GM19397 (cell line): ENCODE data around the gene CCDC15.

Experiments
- ATAC-seq: cut with Tn5 transposase; IDR thresholded peaks from one replicate; pipeline ENCODE4 v1.9.1; 2021; ENCODE audit warnings: mild to moderate bottlenecking, moderate library complexity; ENCODE audit not compliant: unreplicated experiment

Gene CCDC15

DNA sequence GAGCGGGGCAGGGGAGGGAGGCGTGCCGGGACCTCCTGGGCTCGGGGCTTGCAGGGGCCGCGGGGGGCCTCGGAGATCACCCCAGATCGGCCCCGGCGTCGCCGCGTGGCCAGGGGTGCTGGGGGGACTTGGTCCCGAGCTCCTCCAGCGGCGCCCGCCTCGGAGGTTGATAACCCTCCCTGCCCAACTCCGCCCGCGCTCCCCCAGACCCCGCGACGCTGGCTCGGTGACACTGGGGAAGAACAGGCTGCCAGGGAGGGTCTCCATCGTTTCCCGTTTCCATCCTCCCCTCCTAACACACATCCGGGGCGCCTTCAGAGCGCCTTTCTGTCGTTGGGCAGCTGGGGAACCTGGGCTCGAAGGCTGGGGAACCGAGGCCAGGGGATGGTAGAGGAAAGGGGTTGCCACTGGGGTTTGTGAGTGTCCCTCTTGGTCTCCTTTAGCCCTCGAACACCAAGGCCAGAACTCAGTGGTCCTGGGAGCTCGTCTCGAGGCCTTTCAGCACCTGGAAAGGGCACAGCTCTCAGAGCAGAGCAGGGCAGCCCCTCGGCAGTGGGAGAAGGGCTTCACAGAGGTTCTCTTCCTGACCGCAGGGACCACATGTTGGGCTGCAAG is 109.5 kb downstream of the CCDC15 start:
- peak; percentile 29 for ATAC-seq

- ATAC-seq, result no peak
Observed at GRCh38 chr11:125064070-125064469, 110.1 kb downstream of the CCDC15 start.

GRCh38 chr11:125068368-125068767 is 114.4 kb downstream of the CCDC15 start:
- ATAC-seq, result no peak

- no peak for ATAC-seq
Observed at GRCh38 chr11:125069008-125069407, 115.0 kb downstream of the CCDC15 start.

GRCh38 chr11:125069796-125070195 is 115.8 kb downstream of the CCDC15 start:
- ATAC-seq, result no peak

DNA sequence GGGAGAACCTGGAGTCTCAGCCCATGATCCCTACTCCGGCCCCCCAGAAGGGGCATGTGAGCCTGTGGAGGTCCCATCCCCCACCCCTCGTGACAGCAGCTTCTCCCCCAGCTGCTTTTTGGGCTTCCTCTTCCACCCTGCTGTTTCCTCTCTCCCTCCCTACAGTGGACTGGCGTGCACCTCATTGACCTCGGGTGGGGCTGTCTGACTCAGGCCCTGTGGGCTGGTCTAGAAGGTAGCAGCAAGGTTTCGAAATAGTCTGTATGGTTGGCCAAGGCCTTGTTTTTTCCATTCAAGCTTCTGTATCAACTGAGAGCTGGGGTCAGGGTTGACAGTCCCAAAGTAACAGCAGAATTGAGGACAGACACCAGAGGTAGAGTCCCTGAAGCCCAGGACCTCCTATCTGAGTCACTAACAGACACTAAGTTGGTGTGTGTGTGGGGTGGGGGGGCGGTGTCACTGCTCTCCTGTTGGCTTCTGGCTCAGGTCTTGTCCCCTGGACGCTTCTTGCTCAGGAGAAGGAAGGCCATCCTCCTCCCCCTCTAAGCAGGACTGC is 116.8 kb downstream of the CCDC15 start:
- peak; percentile 62 for ATAC-seq

DNA sequence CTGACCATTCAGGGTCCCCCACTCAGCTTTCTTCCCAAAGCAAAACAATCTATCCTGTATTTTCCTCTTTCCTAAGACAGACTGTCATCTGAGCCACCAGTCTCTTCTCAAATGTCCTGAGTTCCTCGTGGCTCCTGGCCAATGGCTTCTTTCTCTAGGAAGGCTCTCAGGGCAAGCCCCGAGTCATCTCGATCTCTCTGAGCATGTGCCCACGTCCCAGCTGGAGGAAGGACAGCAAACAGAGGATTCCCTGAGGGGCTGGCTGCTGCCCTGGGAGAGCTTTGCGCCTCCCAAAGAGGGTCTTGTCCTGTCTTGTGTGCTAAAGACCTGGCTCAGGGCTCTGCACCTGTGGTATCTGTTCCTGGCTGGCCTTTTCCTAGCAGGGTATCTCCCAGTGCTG is 117.4 kb downstream of the CCDC15 start:
- no peak for ATAC-seq

GRCh38 chr11:125071846-125072217 is 117.8 kb downstream of the CCDC15 start:
- no peak for ATAC-seq

DNA sequence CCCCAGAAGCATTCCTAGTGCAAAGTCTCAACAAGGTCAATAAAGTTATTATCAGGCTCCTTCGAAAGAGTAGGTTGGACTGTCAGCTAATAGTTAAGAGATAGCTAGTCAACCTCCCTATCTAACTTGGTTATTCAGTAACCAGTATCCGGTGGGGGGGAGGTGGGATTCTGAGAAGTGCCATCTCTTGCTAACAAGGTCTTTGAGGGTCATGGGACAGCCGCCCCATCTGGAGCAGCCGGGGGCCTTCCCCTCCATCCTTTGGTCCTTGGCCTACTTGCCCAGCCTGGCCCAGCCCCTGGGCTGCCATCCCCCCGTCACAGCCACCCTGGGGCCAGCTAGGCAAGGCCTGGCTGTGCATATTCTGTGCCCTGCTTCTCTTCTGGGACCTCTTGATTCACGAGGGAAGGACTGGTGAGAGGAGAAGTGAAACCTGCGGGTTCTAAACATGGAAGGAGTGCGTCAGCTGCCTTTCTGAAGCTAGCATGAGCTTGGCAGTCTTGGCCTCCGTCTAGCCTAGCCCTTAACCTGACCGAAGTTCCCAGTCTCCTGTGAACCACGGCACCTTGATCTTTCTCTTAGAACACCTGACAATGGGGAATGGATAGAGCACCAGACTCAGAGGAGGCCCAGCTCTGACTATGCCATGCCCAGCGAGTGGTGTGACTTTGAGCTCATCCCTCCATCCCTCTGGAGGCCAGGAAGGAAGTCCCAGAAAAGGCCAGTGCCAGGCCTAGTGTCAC is 118.4 kb downstream of the CCDC15 start:
- peak; percentile 73 for ATAC-seq

GRCh38 chr11:125072961-125073590 is 119.1 kb downstream of the CCDC15 start:
- no peak for ATAC-seq

DNA sequence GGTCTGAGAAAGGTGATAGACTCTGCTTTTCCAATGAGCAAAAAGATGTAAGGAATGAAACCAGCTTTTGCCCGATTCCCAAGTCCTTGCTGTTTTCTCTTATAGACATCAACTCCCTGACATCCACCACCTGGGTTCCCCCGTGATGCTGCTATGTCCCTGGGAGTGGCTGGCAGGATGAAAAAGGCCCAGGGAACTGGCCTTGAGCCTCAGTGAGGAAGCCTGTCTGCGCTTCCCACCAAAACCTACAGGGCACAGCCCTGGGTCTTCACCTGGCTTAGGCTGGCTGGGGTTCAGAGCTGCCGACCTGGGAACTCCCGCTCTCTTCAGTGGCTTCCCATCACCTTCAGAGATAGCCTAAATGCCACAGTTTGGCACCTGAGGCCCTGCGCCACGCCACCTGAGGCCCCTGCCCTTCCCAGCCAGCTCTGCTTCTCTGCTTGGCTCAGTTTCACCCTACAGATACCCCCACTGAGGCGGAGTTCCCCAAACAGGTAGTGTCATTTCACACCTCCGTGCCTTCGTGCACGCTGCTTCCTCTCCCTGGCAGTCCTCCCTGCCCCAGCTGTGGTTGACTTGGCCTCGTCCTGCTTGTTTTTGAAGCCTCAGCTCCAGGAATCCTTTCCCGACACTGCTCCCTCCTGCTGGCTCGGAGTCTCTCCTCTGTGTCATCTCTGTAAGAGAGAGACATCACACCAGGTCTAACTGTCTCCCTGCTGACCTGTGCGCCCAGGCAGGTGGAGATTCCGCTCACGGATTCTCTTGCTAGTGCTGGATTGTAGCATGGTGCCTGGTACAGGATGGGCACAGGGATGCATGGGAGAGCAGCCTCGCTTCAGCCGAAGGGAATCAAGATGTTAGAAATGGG is 119.8 kb downstream of the CCDC15 start:
- no peak for ATAC-seq

DNA sequence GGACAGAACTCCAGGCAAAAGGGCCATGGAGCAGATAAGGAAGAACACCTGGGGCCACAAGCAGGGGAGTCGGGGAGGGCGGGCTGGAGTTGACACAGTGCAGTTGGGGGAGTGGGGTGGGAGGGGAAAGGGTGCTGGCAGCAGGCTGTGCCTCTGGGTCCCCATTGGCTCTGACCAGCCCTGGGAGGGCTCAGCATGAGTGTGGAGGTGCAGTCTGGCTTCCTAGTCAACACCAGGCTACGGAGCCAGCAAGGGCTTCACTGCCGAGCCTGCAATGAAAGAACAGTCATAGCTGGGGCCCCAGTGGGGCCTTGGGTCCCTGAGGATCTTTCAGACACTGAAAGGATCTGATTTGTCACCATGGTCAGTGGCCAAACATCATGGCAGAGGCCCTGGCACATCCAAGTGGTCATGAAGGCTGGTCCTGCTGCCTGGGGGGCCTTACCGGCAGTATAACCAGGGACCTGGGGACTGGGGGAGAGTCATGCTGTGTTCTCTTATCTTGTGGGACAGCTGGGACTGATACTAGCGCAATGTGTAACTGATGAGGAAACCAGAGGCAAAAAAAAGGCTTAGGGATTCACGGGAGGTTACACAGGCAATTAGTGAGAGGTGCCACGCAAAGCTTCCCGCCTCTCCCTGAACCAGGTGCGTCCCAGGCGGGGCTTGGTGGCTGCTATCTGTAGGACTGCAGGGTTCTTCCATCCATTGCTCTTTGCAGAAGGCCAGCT is 120.7 kb downstream of the CCDC15 start:
- ATAC-seq, result no peak

GRCh38 chr11:125075242-125075625 is 121.2 kb downstream of the CCDC15 start:
- no peak for ATAC-seq

- ATAC-seq, result no peak
Observed at GRCh38 chr11:125075900-125076317, 121.9 kb downstream of the CCDC15 start.

DNA sequence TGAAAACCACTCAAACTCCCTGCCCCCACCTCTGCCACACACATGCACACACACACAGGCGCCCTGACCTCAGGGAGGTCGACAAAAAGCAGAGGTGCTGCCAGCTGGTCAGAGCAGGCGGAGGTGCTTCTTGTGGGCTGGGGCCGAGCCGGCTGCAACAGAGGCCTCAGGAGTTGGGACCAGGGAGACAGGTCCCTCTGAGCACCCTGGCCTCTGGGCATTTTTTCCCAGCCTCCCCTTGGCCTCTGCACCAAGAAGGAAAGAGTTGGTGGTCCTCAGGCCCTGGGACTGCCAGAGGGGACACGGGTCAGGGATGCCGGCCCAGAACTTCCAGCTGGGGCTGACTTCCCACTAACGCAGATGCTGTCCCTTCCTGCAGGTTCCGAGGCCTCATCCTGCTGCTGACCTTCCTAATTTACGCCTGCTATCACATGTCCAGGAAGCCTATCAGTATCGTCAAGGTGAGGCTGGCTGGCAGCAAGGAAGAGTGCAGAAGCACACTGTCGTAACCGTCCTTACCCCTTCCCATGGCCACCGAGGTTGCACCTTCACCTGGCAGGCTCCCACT is 122.5 kb downstream of the CCDC15 start:
- no peak for ATAC-seq

DNA sequence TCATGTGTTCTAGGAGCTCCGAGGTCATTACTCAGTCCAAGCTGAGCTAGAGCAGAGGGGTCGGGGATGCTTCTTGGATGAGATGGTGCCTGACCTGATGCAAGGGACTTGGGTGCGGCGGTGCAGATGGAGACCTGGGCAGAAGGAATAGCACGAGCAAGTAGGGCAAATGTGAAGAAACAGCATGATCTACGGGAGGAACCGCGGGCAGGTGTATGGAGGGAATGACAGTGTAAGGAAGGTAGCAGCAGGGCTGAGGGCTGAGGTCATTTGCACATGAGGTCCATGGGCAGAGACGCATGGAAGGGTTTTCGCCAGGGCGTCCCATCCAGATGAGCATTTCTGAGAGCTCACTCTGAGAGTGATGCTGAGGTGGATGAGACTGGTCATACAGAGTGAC is 124.0 kb downstream of the CCDC15 start:
- ATAC-seq, result no peak

GRCh38 chr11:125078516-125079140 is 124.6 kb downstream of the CCDC15 start:
- no peak for ATAC-seq

GRCh38 chr11:125079151-125079877 is 125.3 kb downstream of the CCDC15 start:
- ATAC-seq, result no peak
